SKM-1 (cell line): ENCODE results near the gene SEMA6A.

Experiments
- DNase-seq: peaks from one replicate; lab custom pipeline; 2025; ENCODE audit not compliant: unreplicated experiment; lab: John Stamatoyannopoulos, UW

The SEMA6A gene

GRCh38 chr5:116577064-116577788, 2.6 kb upstream of the SEMA6A start:
- no peak for DNase-seq

- DNase-seq = no peak
Measured at GRCh38 chr5:116576053-116576713, 1.6 kb upstream of the SEMA6A start.

GRCh38 chr5:116575326-116576052, 866 bp upstream of the SEMA6A start:
- no peak for DNase-seq

- DNase-seq = no peak
Measured at GRCh38 chr5:116573702-116574366, 789 bp downstream of the SEMA6A start.

GRCh38 chr5:116573279-116573701, 1.3 kb downstream of the SEMA6A start:
- DNase-seq = no peak

- DNase-seq = no peak
Measured at GRCh38 chr5:116572350-116573278, 2.0 kb downstream of the SEMA6A start.

GRCh38 chr5:116571568-116572349, 2.9 kb downstream of the SEMA6A start:
- DNase-seq = no peak

GRCh38 chr5:116569999-116570398, 4.6 kb downstream of the SEMA6A start:
- no peak for DNase-seq

- no peak for DNase-seq
Measured at GRCh38 chr5:116567106-116567505, 7.5 kb downstream of the SEMA6A start.

GRCh38 chr5:116566251-116566650, 8.4 kb downstream of the SEMA6A start:
- DNase-seq = no peak

GRCh38 chr5:116564756-116565490, 9.7 kb downstream of the SEMA6A start:
- DNase-seq = no peak

- no peak for DNase-seq
Measured at GRCh38 chr5:116564312-116564711, 10.3 kb downstream of the SEMA6A start.

GRCh38 chr5:116563736-116564308, 10.8 kb downstream of the SEMA6A start:
- no peak for DNase-seq

GRCh38 chr5:116562669-116563068, 12.0 kb downstream of the SEMA6A start:
- no peak for DNase-seq

- DNase-seq = no peak
Measured at GRCh38 chr5:116561658-116562057, 13.0 kb downstream of the SEMA6A start.

GRCh38 chr5:116559673-116560164, 14.9 kb downstream of the SEMA6A start:
- no peak for DNase-seq

- DNase-seq = no peak
Measured at GRCh38 chr5:116559239-116559638, 15.4 kb downstream of the SEMA6A start.

GRCh38 chr5:116557669-116558271, 16.9 kb downstream of the SEMA6A start:
- no peak for DNase-seq
